NCI-H2081 (cell line): ENCODE results near the gene CDKN1A.
A peak's percentile ranks its signal among the peaks of the same experiment; 100 is the strongest.
"Not testable (repeated sequence)": the region's sequence is repeated elsewhere in the genome, so short reads cannot be mapped to it uniquely, and the experiment has no call there.

Experiments used
- DNase-seq, 2 experiments: peaks; one replicate each; lab custom pipeline; 2025; lab: John Stamatoyannopoulos, UW

Gene CDKN1A

GRCh38 chr6:36678488-36679042 is at the start of gene CDKN1A:
Gene CDKN1A (plus strand): TSS chr6:36678714. CDS start chr6:36684102, 5,388 bp downstream.
- peak; percentile 86 to 94 for DNase-seq

DNA sequence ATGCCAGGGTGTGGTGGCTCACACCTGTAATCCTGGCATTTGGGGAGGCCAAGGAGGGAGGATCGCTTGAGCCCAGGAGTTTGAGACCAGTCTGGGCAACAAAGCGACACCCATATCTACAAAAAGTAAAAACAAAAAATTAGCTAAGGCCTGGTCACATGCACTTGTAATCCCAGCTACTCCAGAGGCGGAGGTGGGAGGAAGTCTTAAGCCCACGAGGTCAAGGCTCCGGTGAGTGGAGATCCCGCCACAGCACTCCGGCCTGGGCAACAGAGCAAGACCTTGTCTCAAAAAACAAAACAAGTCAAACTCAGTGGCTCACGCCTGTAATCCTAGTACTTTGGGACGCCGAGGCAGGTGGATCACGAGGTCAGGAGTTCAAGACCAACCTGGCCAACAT is 48.7 kb upstream of the CDKN1A start:
- no peak for DNase-seq

DNA sequence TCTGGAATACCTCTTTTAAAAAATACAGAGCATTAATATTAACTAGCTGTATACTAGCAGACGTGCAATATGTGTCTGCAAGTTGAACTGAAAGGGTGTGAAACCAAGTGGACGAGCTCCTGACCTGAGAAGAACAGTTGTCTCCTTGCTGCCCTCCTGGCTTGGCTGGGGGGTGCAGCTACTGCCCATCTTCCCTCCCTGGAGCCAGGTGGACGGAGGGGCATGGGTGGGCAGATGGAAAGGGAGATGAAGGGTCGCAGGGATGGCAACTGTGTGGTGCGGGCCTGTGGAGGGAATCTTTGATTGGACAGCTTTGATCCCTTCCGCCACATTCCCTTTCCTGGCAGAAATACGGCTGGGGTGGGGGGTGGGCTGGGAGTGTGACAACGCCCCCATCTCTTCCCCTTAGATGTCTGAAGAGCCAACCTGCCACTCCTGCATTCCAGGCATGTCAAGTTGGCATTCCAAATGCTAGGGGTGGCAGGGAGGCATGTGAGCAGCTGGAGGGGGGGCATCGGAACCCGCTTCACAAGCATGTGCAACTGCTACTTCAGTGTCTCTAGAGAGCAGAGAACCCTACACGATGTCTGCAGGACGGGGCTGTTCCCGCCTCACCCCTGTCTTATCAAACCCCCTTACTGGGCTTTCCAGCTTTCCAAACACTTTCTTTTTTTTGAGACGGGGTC is 47.0 kb upstream of the CDKN1A start:
- DNase-seq = no peak

DNA sequence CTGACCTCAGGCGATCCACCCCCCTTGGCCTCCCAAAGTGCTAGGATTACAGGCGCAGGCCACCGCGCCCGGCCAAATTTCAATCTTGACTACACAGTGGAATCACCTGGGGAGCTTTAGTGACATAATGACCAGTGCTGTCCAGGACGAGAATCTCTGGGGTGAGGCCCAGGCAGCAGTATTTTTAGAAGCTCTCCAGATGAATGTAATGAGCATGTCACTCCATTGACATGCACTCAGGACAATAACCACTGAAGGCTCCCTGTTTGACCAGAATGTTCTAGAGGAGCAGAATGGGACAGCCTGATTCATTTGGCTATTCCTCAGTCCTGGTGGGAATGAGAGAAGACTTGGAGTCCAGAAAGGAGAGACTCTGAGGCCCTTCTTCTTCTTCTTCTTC is 45.1 kb upstream of the CDKN1A start:
- no peak for DNase-seq

- peak; percentile 33 to 79 for DNase-seq
Measured at GRCh38 chr6:36633915-36634314, 44.6 kb upstream of the CDKN1A start.

- DNase-seq = no peak
Measured at GRCh38 chr6:36634317-36635108, 44.0 kb upstream of the CDKN1A start.

GRCh38 chr6:36636283-36636682 is 42.2 kb upstream of the CDKN1A start:
- no peak for DNase-seq

DNA sequence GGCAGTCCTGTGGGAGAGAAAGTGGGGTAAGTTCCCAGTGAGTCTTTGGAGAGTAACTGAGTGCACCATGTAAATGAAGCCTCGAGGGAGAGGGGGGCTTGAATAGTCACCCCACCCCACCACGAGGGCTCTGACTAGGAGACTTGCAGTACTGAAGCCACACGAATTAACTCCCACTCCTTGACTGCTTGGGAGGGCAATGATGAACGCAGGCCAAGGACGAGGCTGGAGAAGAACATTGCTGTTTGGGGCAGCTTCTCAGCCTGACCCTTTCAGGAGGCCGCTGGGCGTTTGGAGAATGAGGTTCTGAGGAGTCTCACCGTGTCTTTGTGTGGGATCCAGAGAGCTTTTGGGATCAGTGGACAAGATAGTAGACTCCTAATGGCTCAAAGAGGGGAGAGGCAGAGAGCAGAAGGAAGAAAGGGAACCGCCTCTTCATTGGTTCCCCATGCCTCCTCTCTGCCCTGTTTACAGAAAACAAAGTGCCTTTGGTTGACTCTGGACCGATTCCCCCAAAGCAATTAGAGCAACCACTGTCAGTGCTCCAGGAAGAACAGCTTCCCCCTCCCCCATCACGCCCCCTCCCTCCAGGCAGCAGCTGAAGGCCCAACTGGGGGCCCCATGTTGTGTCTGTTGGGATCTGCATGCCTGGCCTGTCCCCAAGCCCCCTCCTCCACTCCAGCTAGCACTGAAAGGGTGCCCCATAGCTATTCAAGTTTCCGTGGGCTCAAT is 41.7 kb upstream of the CDKN1A start:
- DNase-seq = no peak

DNA sequence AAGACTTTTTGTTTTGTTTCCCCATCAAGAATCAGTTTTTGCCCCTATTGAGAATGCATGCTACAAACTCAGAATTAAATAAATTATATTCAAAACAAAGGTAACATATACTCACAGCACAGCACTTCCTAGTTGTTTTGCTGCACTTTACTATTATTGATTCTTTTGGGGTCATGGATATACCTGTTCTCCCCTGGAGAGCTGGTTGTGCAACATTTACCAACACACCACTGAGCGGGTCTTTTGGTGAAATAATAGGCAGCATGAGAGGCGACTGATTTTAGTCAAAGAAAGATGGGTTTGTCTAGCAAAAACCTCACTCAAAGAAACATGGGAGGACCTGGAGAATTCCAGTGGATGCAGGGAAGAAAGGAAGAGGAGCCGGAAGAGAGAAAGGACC is 39.9 kb upstream of the CDKN1A start:
- no peak for DNase-seq

DNA sequence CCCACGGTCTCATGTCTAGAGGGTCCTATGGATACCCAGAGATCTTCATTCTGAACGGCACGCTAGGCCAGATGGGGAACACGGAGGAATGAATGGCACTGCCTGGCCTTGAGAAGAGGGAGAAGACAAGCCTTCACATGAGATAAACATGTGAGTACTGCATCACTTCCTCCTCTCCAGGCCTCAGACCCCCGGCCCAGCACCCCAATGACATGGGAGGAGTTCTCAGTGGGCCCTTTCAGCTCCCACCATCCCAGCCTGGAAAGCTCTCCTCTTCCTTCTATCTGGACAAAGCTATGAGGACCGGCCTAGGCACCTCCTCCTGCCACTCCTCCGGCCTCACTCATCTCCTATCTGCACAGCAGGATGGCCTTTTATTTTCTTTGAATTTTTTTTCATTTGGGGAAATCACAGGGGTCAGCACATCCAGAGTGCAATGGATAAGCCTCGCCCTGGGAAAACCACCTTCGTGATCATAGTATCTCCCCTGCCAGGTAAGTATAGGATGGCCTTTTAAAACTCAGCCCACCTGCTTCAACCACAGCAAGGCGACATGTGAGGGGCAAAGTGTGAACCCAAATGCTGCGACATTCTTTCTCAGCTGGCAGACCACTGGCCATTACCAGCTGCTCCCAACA is 39.2 kb upstream of the CDKN1A start:
- DNase-seq = no peak

DNA sequence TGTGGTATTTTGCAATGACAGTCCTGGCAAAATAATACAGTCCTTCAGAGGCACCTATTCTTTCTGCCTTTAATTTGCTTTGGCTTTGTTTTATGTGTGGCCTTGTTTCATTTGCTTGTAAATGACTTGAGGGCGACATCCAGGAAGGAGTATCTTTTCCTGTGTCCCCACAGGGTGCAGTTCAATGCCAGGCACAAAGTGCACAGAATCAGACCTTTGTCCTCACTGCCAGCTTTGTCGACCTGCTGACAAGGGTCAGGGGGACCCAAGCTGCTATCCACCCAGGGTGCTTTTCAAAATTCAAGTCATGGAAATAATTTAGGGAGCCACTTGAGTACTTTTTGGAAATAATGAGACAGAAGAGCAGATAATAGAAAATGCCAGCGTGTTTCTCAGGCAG is 37.0 kb upstream of the CDKN1A start:
- no peak for DNase-seq

- DNase-seq = no peak
Measured at GRCh38 chr6:36642913-36643817, 35.3 kb upstream of the CDKN1A start.

DNA sequence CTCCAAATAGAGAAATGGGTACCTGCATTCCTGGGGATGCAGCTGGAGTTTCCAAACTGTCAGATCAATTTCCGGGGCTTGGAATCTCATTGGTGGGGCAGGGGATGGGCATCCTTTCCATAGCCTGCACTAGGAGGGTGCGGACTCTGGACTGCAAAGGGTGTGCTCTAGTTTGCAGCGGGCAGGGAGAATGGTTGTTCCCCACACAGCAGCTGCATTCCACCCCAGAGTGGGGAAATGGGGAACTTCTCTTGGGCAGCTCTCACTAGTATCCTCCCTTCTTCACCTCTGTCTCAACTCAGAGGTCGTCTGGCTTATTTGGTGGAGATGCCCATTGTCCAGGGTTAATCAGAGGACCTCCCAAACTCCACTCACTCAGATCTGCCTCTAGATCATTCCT is 34.5 kb upstream of the CDKN1A start:
- no peak for DNase-seq

DNA sequence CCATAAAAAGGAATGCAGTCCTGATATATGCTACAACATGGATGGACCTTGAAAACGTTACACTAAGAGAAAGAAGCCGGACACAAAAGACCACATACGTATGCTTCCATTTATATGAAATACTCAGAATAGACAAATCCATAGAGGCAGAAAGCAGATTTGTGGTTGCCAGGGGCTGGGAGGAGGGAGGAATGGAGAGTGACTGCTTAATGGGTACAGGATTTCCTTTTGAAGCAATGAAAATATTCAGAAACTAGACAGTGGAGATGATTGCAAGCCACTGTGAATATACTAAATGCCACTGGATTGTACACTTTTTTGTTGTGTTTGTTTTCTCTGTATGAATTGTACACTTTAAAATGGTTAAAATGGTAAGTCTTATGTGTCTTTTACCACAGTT is 29.4 kb upstream of the CDKN1A start:
- no peak for DNase-seq

- no peak for DNase-seq
Measured at GRCh38 chr6:36649701-36650484, 28.6 kb upstream of the CDKN1A start.

- no peak for DNase-seq
Measured at GRCh38 chr6:36650848-36651478, 27.6 kb upstream of the CDKN1A start.

- DNase-seq = no peak
Measured at GRCh38 chr6:36651659-36652379, 26.7 kb upstream of the CDKN1A start.

- DNase-seq = not testable (repeated sequence)
Measured at GRCh38 chr6:36654469-36654868, 24.0 kb upstream of the CDKN1A start.
